AG09319 (cell line): ENCODE data around the gene URB1.
"Not testable (repeated sequence)": the region's sequence is repeated elsewhere in the genome, so short reads cannot be mapped to it uniquely, and the experiment has no call there.

ENCODE experiments used
- DNase-seq: peaks from one replicate; pipeline ENCODE4 v3.0.0-alpha.2; 2010; ENCODE audit warnings: low read depth; ENCODE audit errors: extremely low read depth
- TF ChIP-seq, protein P1 (sequence below): IDR thresholded peaks from 2 replicates; pipeline ENCODE4 v1.5.1; 2011; ENCODE audit warnings: low read depth, mild to moderate bottlenecking, inconsistent platforms, low read length, moderate library complexity

The URB1 gene

DNA sequence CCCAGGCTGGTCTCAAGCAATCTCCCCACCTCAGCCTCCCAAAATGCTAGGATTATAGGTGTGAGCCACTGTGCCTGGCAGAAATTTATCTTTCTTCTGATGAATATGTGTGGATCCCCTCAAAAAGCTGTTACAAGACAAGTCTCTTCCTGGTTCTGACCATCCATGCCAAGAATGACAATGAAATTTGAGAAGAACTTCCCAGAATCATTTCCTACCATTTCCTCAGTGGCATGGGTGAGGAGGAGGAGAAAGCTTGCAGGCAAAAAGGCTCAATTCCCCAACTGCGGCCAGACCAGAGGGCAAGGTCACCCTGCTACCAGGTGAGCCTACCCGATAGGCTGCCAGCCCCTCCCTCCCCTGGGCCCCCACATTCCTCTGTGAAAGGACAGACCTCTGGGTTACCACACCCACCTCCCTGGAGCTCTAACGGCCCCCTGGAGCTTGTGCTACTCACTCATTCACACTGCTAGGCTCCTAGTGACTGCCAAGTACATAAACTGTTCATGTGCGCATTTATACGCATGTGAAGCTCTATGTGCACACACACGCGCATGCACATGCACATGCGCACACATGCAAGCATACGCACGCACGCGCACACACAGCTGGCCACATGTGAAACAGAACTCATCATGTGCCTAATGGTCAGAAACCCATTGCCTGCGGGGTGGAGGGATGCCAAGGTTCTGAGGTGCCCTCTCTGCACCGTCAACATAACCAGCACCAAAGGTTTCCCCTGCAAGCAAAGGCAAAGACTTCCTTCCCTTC lies 77.1 kb downstream of the URB1 start:
- TF ChIP-seq, protein P1, sequence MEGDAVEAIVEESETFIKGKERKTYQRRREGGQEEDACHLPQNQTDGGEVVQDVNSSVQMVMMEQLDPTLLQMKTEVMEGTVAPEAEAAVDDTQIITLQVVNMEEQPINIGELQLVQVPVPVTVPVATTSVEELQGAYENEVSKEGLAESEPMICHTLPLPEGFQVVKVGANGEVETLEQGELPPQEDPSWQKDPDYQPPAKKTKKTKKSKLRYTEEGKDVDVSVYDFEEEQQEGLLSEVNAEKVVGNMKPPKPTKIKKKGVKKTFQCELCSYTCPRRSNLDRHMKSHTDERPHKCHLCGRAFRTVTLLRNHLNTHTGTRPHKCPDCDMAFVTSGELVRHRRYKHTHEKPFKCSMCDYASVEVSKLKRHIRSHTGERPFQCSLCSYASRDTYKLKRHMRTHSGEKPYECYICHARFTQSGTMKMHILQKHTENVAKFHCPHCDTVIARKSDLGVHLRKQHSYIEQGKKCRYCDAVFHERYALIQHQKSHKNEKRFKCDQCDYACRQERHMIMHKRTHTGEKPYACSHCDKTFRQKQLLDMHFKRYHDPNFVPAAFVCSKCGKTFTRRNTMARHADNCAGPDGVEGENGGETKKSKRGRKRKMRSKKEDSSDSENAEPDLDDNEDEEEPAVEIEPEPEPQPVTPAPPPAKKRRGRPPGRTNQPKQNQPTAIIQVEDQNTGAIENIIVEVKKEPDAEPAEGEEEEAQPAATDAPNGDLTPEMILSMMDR = no peak
- DNase-seq = no peak

DNA sequence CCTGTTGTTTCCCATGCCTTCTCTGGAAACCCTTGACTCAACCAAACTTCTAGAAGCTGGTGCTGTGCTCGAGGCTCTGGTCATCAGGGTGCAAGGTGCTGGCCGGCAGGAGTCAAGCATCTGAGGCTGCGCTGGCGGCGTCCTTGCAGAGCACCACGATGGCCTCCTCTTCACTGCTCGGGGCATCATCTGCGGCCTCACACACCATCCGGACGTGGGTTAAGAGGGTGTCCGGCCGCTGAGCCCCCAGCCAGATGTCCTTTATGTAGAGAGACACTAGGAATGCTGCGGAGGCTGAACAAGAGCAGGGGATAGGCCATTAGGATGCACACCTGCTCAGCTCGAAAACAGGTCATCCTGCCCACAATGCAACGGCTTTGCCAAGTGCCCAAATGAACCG lies 78.0 kb downstream of the URB1 start:
- TF ChIP-seq, protein P1 = no peak

DNA sequence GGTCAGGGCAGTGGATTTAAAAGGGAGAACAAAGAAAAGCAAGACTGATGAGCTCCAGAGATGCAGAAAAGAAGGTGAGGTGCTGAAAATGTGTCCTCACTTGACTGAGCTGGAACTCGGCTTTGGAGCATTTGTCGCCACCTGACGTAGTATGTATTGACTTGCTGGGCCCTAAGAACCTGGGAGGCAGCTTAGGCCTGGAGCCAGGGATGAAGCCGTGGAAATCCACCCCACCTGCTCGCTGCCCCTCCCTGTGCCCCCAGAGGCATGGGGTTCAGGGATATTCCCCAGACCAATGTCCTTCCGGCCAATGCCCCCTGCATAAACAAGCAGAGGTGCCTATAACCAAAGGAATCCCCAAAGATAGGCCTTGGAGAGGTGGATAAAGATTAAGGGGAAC lies 79.8 kb downstream of the URB1 start:
- DNase-seq = no peak
- TF ChIP-seq, protein P1 = no peak

More for the DNA sequence above, 78.0 kb downstream of the URB1 start:
- DNase-seq = no peak

DNA sequence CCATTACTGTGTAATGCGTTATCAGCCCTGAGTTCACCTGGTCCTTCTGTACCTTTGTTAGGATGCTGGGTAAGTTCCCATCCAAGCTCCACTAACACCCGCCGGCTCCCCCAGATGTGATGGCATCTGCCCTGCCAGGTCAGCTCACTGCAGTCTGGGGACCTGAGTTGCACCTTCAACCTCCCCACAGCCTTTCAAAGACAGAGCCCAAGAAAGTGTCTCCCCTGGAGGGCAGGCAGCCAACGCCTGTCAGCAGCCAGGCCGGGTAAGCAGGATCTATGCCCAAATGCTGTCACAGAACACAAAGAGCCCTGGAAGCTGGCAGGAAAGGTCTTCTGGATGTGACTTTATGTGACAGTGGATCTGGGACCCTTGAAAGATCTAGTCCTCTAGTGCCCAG lies 80.5 kb downstream of the URB1 start:
- TF ChIP-seq, protein P1 = no peak
- no peak for DNase-seq

DNA sequence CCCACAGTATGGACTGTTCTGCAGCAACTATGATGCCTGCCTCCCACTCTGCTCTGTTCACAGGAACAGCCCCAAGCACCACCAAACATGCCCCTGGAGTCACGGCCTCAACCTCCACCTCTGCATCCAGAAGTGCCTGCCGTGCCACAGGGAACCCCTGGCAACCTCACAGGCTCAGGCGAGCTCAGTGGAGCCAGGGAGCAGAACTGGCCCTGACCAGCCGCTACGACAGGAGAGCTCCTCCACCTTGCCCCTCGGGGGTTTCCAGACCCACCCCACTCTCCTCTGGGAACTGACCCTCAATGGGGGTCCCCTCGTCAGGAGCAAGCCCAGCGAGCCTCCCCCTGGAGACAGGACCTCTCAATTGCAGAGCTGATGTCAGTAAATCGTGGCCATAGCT lies 81.2 kb downstream of the URB1 start:
- no peak for DNase-seq

DNA sequence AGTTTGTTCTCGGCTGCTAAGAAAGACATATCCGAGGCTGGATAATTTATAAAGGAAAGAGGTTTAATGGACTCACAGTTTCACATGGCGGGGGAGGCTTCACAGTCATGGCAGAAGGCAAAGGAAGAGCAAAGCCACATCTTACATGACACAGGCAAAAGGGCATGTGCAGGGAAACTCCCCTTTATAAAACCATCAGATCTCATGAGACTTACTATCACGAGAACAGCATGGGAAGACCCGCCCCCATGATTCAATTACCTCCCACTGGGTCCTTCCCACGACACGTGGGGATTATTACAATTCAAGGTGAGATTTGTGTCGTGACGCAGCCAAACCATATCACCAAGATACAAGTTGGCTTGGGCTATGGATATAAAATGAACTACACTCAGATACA lies 81.8 kb downstream of the URB1 start:
- not testable (repeated sequence) for DNase-seq

More for the DNA sequence above, 81.2 kb downstream of the URB1 start:
- TF ChIP-seq, protein P1 = no peak

DNA sequence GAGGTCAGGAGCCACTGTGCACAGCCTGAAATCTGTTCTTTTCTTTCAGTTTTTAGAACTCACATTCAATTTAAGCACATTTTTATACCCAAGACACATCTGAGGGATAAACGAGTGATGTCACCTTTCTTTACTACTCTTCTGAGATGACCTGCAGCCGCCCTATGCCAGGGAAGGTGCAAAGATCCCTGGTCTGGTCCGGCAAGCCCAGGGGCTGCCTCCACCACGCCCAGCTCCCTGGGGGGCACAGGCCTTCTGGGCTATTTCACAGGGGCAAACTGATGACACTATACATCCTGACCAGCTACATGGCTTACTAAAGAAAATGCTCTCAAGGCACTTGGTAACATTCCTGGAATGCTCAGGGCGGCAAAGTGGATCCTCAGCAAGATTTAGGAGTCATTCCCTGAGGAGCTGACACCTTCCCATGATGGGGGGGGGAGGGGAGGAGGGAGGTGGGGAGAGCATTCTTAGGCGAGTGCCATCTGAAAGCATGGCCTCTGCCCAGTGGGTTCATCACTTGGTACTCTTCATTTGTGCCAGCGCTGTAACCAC lies 82.8 kb downstream of the URB1 start:
- TF ChIP-seq, protein P1 = no peak
- DNase-seq = no peak

DNA sequence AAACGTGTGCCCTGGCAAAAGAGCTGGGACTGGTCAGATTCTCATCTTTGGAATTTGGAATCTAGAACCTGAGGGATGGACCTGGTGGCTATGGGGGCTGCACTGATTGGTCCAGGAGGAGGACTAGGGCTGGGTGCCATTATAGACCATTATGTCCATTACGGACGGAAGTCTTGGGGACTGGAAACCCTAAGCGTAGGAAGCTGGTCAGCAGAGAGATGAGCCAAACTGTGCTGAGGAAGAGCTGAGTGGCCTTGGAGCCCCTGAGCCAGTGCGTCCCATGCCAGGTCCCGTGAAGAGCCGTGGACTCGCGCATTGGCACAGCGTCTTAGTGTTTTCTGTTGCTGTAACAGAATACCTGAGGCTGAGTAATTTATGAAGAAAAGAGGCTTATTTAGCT lies 84.1 kb downstream of the URB1 start:
- no peak for DNase-seq
- TF ChIP-seq, protein P1 = no peak
